ENCODE measurements around the gene GDNF.
A peak's percentile ranks its signal among the peaks of the same experiment; 100 is the strongest.

The GDNF gene

DNA sequence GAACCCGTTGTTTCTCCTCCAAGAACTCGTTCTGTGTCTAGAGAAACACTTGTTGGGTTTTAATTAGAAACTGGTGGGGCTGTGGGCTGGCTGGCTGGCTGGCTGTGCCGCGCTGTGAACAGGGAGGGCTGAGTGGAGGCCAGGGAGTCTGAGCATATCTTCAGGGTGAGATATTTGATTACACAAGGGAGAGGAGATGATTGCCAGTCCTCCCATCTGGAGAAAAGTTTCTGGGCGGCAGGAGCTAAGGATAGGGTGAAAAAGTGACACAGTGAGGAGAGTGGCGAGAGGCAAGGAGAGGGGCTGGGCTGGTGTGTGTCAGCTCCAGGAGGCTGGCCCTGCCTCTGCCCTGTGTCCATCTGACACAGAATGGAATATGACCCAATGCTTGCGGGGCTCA, 63.0 kb downstream of the GDNF start:
- Histone ChIP-seq H3K27me3 (ENCODE audit: insufficient read depth, poor library complexity, severe bottlenecking) (no peaks in the 10 kb centered on the region), H3K27ac (replicated peaks) (peak overlapping the region; percentile 12; the same call in 1 of the 2 replicates), H3K4me3 (replicated peaks; ENCODE audit: insufficient read depth, low read length) (no peak overlapping the region)
- TF ChIP-seq, protein P1, sequence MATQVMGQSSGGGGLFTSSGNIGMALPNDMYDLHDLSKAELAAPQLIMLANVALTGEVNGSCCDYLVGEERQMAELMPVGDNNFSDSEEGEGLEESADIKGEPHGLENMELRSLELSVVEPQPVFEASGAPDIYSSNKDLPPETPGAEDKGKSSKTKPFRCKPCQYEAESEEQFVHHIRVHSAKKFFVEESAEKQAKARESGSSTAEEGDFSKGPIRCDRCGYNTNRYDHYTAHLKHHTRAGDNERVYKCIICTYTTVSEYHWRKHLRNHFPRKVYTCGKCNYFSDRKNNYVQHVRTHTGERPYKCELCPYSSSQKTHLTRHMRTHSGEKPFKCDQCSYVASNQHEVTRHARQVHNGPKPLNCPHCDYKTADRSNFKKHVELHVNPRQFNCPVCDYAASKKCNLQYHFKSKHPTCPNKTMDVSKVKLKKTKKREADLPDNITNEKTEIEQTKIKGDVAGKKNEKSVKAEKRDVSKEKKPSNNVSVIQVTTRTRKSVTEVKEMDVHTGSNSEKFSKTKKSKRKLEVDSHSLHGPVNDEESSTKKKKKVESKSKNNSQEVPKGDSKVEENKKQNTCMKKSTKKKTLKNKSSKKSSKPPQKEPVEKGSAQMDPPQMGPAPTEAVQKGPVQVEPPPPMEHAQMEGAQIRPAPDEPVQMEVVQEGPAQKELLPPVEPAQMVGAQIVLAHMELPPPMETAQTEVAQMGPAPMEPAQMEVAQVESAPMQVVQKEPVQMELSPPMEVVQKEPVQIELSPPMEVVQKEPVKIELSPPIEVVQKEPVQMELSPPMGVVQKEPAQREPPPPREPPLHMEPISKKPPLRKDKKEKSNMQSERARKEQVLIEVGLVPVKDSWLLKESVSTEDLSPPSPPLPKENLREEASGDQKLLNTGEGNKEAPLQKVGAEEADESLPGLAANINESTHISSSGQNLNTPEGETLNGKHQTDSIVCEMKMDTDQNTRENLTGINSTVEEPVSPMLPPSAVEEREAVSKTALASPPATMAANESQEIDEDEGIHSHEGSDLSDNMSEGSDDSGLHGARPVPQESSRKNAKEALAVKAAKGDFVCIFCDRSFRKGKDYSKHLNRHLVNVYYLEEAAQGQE (IDR thresholded peaks at IDR 0.05; ENCODE audit: insufficient replicate concordance, low read depth), result no peak
- TF ChIP-seq POLR2AphosphoS5 (IDR thresholded peaks at IDR 0.05; ENCODE audit: low read depth) (no peak), GABPA (IDR thresholded peaks at IDR 0.05; ENCODE audit: low read depth) (no peak), SPI1 (IDR thresholded peaks at IDR 0.05; ENCODE audit: borderline replicate concordance, low read depth) (no peak)
- TF ChIP-seq, protein P2, sequence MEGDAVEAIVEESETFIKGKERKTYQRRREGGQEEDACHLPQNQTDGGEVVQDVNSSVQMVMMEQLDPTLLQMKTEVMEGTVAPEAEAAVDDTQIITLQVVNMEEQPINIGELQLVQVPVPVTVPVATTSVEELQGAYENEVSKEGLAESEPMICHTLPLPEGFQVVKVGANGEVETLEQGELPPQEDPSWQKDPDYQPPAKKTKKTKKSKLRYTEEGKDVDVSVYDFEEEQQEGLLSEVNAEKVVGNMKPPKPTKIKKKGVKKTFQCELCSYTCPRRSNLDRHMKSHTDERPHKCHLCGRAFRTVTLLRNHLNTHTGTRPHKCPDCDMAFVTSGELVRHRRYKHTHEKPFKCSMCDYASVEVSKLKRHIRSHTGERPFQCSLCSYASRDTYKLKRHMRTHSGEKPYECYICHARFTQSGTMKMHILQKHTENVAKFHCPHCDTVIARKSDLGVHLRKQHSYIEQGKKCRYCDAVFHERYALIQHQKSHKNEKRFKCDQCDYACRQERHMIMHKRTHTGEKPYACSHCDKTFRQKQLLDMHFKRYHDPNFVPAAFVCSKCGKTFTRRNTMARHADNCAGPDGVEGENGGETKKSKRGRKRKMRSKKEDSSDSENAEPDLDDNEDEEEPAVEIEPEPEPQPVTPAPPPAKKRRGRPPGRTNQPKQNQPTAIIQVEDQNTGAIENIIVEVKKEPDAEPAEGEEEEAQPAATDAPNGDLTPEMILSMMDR (IDR thresholded peaks at IDR 0.05; ENCODE audit: insufficient read depth, low read length), result no peak
- DNase-seq (ENCODE audit: low read depth in 1 of 2, low spot score in 1 of 2), result no peak

DNA sequence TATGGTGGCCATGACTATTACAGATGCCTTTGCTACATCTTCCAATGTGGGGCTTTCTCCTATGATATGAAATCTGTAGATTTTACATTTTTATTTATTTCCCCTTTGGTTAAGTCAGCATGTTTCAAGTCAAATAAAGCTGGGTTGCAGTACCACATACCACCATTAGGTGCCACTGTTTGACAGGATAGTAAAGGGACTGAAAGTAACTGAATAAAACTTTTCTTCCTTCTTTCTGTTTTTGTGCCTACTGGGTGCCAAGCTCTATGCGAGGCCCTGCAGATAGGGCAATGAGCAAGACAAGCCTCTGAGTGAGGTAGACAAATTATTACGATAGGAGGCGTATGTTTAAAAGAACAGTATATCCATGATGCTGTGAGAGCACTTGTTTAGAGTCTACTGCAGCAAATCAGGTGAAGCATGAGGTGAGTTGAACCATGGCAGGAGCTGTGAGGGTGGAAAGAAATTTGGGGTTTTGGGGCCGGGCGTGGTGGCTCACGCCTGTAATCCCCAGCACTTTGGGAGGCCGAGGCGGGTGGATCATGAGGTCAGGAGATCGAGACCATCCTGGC, 64.8 kb downstream of the GDNF start:
- Histone ChIP-seq H3K4me3 (replicated peaks; ENCODE audit: insufficient read depth, low read length) (no peak overlapping the region), H3K27ac (replicated peaks) (no peak overlapping the region), H3K27me3 (ENCODE audit: insufficient read depth, poor library complexity, severe bottlenecking) (no peaks in the 10 kb centered on the region)
- peak in 1 of 2 experiments; percentile 33 for DNase-seq (ENCODE audit: low read depth in 1 of 2, low spot score in 1 of 2)
- TF ChIP-seq, protein P1 (IDR thresholded peaks at IDR 0.05; ENCODE audit: insufficient replicate concordance, low read depth), result no peak
- TF ChIP-seq, protein P2 (IDR thresholded peaks at IDR 0.05; ENCODE audit: insufficient read depth, low read length), result peak; percentile 47

DNA sequence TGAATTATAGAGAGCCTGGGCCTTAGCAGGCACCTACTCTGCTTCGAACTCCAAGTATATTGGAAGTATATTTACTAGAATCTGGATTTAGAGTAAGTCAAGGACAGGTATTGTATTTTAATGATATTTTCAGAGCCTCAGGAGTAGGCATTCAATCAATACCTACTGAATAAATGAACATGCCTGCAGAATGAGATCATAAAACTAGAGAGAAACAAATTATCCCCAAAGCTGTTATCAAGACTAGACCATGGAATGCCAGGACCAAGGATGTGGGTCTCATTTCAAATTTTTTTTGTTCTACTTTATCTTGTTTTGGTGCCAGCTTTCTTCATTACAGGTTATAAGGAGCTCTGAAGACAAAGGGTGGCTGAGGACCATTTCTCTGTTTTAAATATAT, 66.0 kb downstream of the GDNF start:
- DNase-seq (ENCODE audit: low read depth in 1 of 2, low spot score in 1 of 2), result no peak
- no peaks in the 10 kb centered on the region for H3K27me3 ChIP-seq (ENCODE audit: insufficient read depth, poor library complexity, severe bottlenecking)
- no peak overlapping the region for H3K27ac ChIP-seq (replicated peaks)
- H3K4me3 ChIP-seq (replicated peaks; ENCODE audit: insufficient read depth, low read length), result no peak overlapping the region
- TF ChIP-seq, protein P2 (IDR thresholded peaks at IDR 0.05; ENCODE audit: insufficient read depth, low read length), result no peak
- TF ChIP-seq, protein P1 (IDR thresholded peaks at IDR 0.05; ENCODE audit: insufficient replicate concordance, low read depth), result no peak
- TF ChIP-seq GABPA (IDR thresholded peaks at IDR 0.05; ENCODE audit: low read depth) (no peak), SPI1 (IDR thresholded peaks at IDR 0.05; ENCODE audit: borderline replicate concordance, low read depth) (no peak), POLR2AphosphoS5 (IDR thresholded peaks at IDR 0.05; ENCODE audit: low read depth) (no peak)

Measured in HL-60 (cell line).